SK-N-SH (cell line): ENCODE measurements around the gene SYNDIG1L. TPM values are rescaled to one million over a fixed set of nuclear protein-coding genes. Genes with fewer than 3 reads are reported as not detected.

Source experiments
- CTCF ChIA-PET: fragments of 300-600, 350-600 bp; formaldehyde crosslinking; extraction: SDS; loops from one replicate; lab custom pipeline; 2021; lab: Yijun Ruan, JAX
- POLR2A ChIA-PET: fragments of 350-600 bp; sonication (Branson Sonifier 250); formaldehyde crosslinking; extraction: SDS; loops from one replicate; lab custom pipeline; 2020; ENCODE audit warnings: antibody characterized with exemption, inconsistent platforms; lab: Yijun Ruan, JAX
- DNase-seq: peaks from one replicate; pipeline ENCODE4 v3.0.0; 2012
- H2AFZ ChIP-seq: fragments of 200-600 bp; sonication (generic); 2 replicates; pipeline ENCODE4 v1.8.1; 2016; ENCODE audit warnings: antibody characterized with exemption, mild to moderate bottlenecking, low read depth
- H3F3A ChIP-seq: fragments of 200-600 bp; sonication (generic); replicated peaks from 2 replicates; pipeline ENCODE3; 2016; ENCODE audit warnings: antibody characterized with exemption, mild to moderate bottlenecking; ENCODE audit not compliant: insufficient read depth
- H3K27ac ChIP-seq, 2 experiments: fragments of 200-500 bp in 1 of 2; fragments of 200-600 bp in 1 of 2; sonication (Bioruptor generic) in 1 of 2; sonication (generic), shearing (Covaris generic) in 1 of 2; 2 replicates each; pipeline versions ENCODE4 v1.5.1 to v1.6.1; 2014 to 2016; ENCODE audit warnings: low read depth in 2 of 2, inconsistent platforms in 1 of 2, low read length in 1 of 2, mild to moderate bottlenecking in 1 of 2, mixed read lengths in 1 of 2
- H3K27me3 ChIP-seq: fragments of 200-600 bp; sonication (generic), shearing (Covaris generic); 2 replicates; pipeline ENCODE4 v1.6.1; 2016; ENCODE audit warnings: mixed run types; ENCODE audit not compliant: insufficient read depth
- H3K36me3 ChIP-seq, 2 experiments: fragments of 200-500 bp in 1 of 2; fragments of 200-600 bp in 1 of 2; sonication (Bioruptor generic) in 1 of 2; sonication (generic) in 1 of 2; replicated peaks in 1 of 2; 2 replicates each; pipeline versions ENCODE3 to v1.5.1; 2014 to 2016; ENCODE audit warnings: low read length in 1 of 2, mild to moderate bottlenecking in 1 of 2; ENCODE audit not compliant: insufficient read depth in 2 of 2, control insufficient read depth in 1 of 2
- H3K4me1 ChIP-seq, 2 experiments: fragments of 200-500 bp in 1 of 2; fragments of 200-600 bp in 1 of 2; sonication (Bioruptor generic) in 1 of 2; sonication (generic), shearing (Covaris generic) in 1 of 2; 2 replicates each; pipeline versions ENCODE4 v1.5.1 to v1.6.1; 2014 to 2016; ENCODE audit warnings: low read depth in 1 of 2, low read length in 1 of 2, mixed run types in 1 of 2; ENCODE audit not compliant: insufficient read depth in 2 of 2, control insufficient read depth in 1 of 2
- H3K4me2 ChIP-seq: fragments of 200-600 bp; sonication (generic), shearing (Covaris generic); 2 replicates; pipeline ENCODE4 v1.6.1; 2017; ENCODE audit warnings: mixed run types
- H3K4me3 ChIP-seq, 2 experiments: fragments of 200-500 bp in 1 of 2; fragments of 200-600 bp in 1 of 2; sonication (Bioruptor generic) in 1 of 2; sonication (generic), shearing (Covaris generic) in 1 of 2; 2 replicates each; pipeline versions ENCODE4 v1.5.1 to v1.8.1; 2014 to 2016; ENCODE audit warnings: low read depth in 2 of 2, inconsistent platforms in 1 of 2, low read length in 1 of 2, mild to moderate bottlenecking in 1 of 2, mixed read lengths in 1 of 2, moderate library complexity in 1 of 2
- H3K79me2 ChIP-seq: fragments of 200-600 bp; sonication (generic); 2 replicates; pipeline ENCODE4 v1.8.1; 2017; ENCODE audit warnings: mild to moderate bottlenecking; ENCODE audit not compliant: insufficient read depth
- H3K9ac ChIP-seq: fragments of 200-600 bp; sonication (generic); 2 replicates; pipeline ENCODE4 v1.6.1; 2017; ENCODE audit warnings: mixed run types
- H3K9me2 ChIP-seq: fragments of 200-600 bp; sonication (generic); 2 replicates; pipeline ENCODE4 v1.6.1; 2017; ENCODE audit warnings: mixed run types
- H3K9me3 ChIP-seq: fragments of 200-600 bp; sonication (generic); 2 replicates; pipeline ENCODE4 v1.6.1; 2017; ENCODE audit warnings: mixed run types, mild to moderate bottlenecking, moderate library complexity
- H4K20me1 ChIP-seq: fragments of 200-600 bp; sonication (generic); 2 replicates; pipeline ENCODE4 v1.6.1; 2017; ENCODE audit warnings: mild to moderate bottlenecking, mixed run types; ENCODE audit not compliant: insufficient read depth
- FOSL2 ChIP-seq: IDR thresholded peaks from 2 replicates; pipeline ENCODE4 v1.4.0; 2012; ENCODE audit warnings: low read depth, mild to moderate bottlenecking, moderate library complexity, borderline replicate concordance
- FOXM1 ChIP-seq: IDR thresholded peaks from 2 replicates; pipeline ENCODE4 v1.4.0; 2012; ENCODE audit warnings: low read depth, mild to moderate bottlenecking
- GABPA ChIP-seq: IDR thresholded peaks from 2 replicates; pipeline ENCODE4 v1.4.0; 2012; ENCODE audit warnings: low read depth, mild to moderate bottlenecking
- GATA2 ChIP-seq: sonication (generic); formaldehyde crosslinking; IDR thresholded peaks from 2 replicates; pipeline ENCODE4 v1.5.0; 2020; ENCODE audit warnings: mild to moderate bottlenecking, missing genetic modification reagents
- JUND ChIP-seq: IDR thresholded peaks from 2 replicates; pipeline ENCODE4 v1.4.0; 2012
- MEF2A ChIP-seq: IDR thresholded peaks from 2 replicates; pipeline ENCODE4 v1.4.0; 2012; ENCODE audit warnings: low read depth, borderline replicate concordance
- MXI1 ChIP-seq: IDR thresholded peaks from 2 replicates; pipeline ENCODE4 v1.6.1; 2012; ENCODE audit warnings: mild to moderate bottlenecking, low read depth, low read length, improper control_type of control experiment
- NRF1 ChIP-seq: IDR thresholded peaks from 2 replicates; pipeline ENCODE4 v1.6.1; 2012; ENCODE audit warnings: low read depth, mild to moderate bottlenecking, low read length
- RAD21 ChIP-seq: IDR thresholded peaks from 2 replicates; pipeline ENCODE4 v1.6.1; 2012; ENCODE audit warnings: mild to moderate bottlenecking, low read length
- RCOR1 ChIP-seq: fragments of 150-350 bp; IDR thresholded peaks from 2 replicates; pipeline ENCODE4 v1.6.1; 2017; ENCODE audit warnings: antibody characterized with exemption, low read length
- SIN3A ChIP-seq: IDR thresholded peaks from 2 replicates; pipeline ENCODE4 v1.6.1; 2012; ENCODE audit warnings: low read depth, mild to moderate bottlenecking, low read length, moderate library complexity, borderline replicate concordance
- SMC3 ChIP-seq: IDR thresholded peaks from 2 replicates; pipeline ENCODE4 v1.6.1; 2012; ENCODE audit warnings: low read depth, low read length, improper control_type of control experiment
- TCF12 ChIP-seq: IDR thresholded peaks from 2 replicates; pipeline ENCODE4 v1.4.0; 2012
- WGBS: methylation state at CpG from one replicate; pipeline ENCODE4 v1.1.6; 2017; ENCODE audit warnings: low lambda C conversion rate; 5-methylcytosine and 5-hydroxymethylcytosine counted together
- polyA plus RNA-seq, 3 experiments: library from polyadenylated mRNA; depleted of rRNA; stranded (reverse); fragments of >200 nt; gene quantifications; 2 replicates each; pipeline ENCODE4 v1.2.3, GENCODE V29; 2012
- TF ChIP-seq, protein P1 (sequence below): IDR thresholded peaks from 2 replicates; pipeline ENCODE4 v1.4.0; 2012; ENCODE audit warnings: low read depth, borderline replicate concordance
- TF ChIP-seq, protein P2 (sequence below): fragments of 200-600 bp; sonication (generic); IDR thresholded peaks from 2 replicates; pipeline ENCODE4 v1.6.1; 2017; ENCODE audit warnings: antibody characterized with exemption, mild to moderate bottlenecking, moderate library complexity

Gene SYNDIG1L
- polyA plus RNA-seq, 1 of the 3 experiments (the other 2 are of a cell fraction): not detected

DNA sequence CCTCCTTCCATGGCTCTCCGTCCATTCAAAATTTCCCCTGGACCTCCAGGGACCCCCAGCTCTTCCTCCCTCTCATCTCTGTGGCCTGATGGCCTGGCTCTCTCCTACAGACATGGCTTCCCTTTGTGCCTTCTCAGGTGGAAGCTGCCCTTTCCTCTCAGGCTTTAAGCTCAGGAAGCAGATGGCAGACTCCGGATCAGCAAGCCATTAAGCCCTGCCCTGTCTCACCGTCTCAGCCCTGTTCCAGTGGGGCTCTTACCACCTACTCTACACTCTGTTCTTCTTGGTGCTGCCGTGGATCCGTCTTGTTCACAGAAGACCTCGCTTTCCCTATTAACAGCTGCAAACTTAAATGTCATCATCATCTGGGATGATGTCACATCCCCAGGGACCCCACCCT, 34.0 kb upstream of the SYNDIG1L start:
- H3K27me3 ChIP-seq: peaks cover 1% of the 10 kb centered on the region; the same call in 1 of the 2 replicates
- DNase-seq: no peak
- no peaks in the 10 kb centered on the region for H3K79me2 ChIP-seq

DNA sequence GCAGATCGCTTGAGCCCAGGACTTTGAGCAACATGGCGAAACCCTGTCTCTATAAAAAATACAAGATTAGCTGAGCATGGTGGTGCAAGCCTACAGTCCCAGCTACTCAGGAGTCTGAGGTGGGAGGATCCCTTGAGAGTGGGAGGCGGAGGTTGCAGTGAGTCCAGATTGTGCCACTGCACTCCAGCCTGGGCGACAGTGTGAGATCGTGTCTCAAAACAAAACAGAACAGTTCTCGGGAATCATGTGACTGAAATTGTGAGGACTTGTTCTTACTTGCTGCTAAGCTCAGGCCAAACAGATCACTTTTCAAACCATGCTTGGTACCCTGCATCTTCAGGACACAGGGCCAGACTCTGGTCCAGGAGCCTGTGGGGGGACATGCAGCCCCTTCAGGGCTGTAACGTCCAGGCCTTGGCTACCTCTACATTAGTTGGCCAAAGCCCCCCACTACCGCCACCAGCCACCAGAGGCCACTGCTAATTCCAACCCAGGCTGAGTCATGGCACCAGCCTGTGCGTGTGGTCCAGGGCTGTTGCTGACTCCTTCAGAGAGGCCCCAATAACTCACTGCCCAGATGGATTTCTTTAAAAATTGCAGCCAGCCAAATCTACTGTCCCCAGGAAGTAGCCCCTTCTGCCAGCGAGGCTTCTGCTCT, 33.4 kb upstream of the SYNDIG1L start:
- no peak overlapping the region for H2AFZ ChIP-seq
- H3K79me2 ChIP-seq: no peaks in the 10 kb centered on the region
- H3K9me3 ChIP-seq: no peaks in the 10 kb centered on the region
- H3K9me2 ChIP-seq: no peaks in the 10 kb centered on the region
- CTCF ChIA-PET: interaction anchor here (0.8 to 2.5 kb wide), 8 partner anchors 8 to 153 kb away, joined by 3 to 14 read pairs (median 3); partner anchors contain the start of gene SYNDIG1L
- no peak overlapping the region for H3K9ac ChIP-seq
- TF ChIP-seq FOSL2: peak; percentile 77
- TF ChIP-seq, protein P1, sequence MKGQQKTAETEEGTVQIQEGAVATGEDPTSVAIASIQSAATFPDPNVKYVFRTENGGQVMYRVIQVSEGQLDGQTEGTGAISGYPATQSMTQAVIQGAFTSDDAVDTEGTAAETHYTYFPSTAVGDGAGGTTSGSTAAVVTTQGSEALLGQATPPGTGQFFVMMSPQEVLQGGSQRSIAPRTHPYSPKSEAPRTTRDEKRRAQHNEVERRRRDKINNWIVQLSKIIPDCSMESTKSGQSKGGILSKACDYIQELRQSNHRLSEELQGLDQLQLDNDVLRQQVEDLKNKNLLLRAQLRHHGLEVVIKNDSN: no peak
- peak; percentile 28; the same call in 1 of the 2 replicates for TF ChIP-seq SMC3
- TF ChIP-seq, protein P2, sequence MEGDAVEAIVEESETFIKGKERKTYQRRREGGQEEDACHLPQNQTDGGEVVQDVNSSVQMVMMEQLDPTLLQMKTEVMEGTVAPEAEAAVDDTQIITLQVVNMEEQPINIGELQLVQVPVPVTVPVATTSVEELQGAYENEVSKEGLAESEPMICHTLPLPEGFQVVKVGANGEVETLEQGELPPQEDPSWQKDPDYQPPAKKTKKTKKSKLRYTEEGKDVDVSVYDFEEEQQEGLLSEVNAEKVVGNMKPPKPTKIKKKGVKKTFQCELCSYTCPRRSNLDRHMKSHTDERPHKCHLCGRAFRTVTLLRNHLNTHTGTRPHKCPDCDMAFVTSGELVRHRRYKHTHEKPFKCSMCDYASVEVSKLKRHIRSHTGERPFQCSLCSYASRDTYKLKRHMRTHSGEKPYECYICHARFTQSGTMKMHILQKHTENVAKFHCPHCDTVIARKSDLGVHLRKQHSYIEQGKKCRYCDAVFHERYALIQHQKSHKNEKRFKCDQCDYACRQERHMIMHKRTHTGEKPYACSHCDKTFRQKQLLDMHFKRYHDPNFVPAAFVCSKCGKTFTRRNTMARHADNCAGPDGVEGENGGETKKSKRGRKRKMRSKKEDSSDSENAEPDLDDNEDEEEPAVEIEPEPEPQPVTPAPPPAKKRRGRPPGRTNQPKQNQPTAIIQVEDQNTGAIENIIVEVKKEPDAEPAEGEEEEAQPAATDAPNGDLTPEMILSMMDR: peak; percentile 67
- peak; percentile 36 for TF ChIP-seq RAD21
- no peak for TF ChIP-seq MEF2A
- TF ChIP-seq GATA2 (CRISPR knock-in tag): no peak
- POLR2A ChIA-PET: no interaction called here
- no peaks in the 10 kb centered on the region for H3F3A ChIP-seq
- no peaks in the 10 kb centered on the region for H3K4me1 ChIP-seq
- no peak overlapping the region for H3K4me3 ChIP-seq
- H3K27me3 ChIP-seq: peaks cover 6% of the 10 kb centered on the region; the same call in 1 of the 2 replicates
- 67% methylated on average over 10 of the region's 10 CpGs for WGBS
- peak; percentile 54 for DNase-seq
- no peaks in the 10 kb centered on the region for H4K20me1 ChIP-seq
- H3K27ac ChIP-seq: no peak overlapping the region
- no peaks in the 10 kb centered on the region for H3K36me3 ChIP-seq
- H3K4me2 ChIP-seq: no peak overlapping the region

More for the DNA sequence above, 34.0 kb upstream of the SYNDIG1L start:
- Histone ChIP-seq H3F3A (no peaks in the 10 kb centered on the region), H3K9ac (no peak overlapping the region), H3K9me3 (no peaks in the 10 kb centered on the region), H3K4me2 (no peak overlapping the region), H3K36me3 (no peaks in the 10 kb centered on the region), H3K9me2 (no peaks in the 10 kb centered on the region), H2AFZ (no peak overlapping the region), H3K27ac (no peak overlapping the region), H3K4me3 (no peak overlapping the region), H4K20me1 (no peaks in the 10 kb centered on the region), H3K4me1 (no peaks in the 10 kb centered on the region)
- WGBS: 78% methylated on average over 6 of the region's 6 CpGs
- CTCF ChIA-PET: interaction anchor here (1.0 to 2.5 kb wide), 6 partner anchors 9 to 153 kb away, joined by 3 to 14 read pairs (median 3); partner anchors contain the start of gene SYNDIG1L
- TF ChIP-seq NRF1 (no peak), RCOR1 (no peak), GABPA (no peak), FOSL2 (no peak), TCF12 (no peak), GATA2 (CRISPR knock-in tag) (no peak), SIN3A (no peak), FOXM1 (no peak), JUND (no peak), MXI1 (no peak)
- TF ChIP-seq, all 33 proteins: peak for 0
- POLR2A ChIA-PET: no interaction called here
